ENCODE measurements around the gene SETD6.
A peak's percentile ranks its signal among the peaks of the same experiment; 100 is the strongest.

Gene SETD6

DNA sequence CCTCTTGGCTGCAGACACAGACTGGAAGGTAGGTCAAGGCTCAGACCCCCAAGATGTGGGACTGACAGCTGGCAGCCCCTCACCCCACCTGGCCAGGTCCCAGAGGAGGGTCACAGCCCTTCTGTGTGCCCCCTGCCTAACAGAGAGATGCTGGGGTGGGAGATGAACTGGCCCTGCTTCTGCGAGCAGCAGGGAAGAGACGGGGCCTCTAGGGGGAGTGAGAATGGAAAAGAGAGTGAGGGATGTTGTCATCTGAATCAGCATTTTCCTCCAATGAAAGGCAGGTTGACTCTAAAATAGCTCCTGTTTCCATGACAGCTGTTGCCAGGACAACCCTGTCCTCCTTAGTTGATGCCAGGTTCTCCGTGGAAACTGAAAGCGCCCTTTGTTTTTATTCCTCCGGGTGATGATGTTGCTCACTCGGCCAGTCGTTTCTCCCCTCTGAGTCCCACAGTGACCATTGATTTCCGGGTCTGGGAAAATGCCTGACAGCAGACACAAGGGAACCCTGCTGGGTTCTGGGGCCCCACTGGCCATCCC is 20.3 kb upstream of the SETD6 start:
- DNase-seq = peak; percentile 91

DNA sequence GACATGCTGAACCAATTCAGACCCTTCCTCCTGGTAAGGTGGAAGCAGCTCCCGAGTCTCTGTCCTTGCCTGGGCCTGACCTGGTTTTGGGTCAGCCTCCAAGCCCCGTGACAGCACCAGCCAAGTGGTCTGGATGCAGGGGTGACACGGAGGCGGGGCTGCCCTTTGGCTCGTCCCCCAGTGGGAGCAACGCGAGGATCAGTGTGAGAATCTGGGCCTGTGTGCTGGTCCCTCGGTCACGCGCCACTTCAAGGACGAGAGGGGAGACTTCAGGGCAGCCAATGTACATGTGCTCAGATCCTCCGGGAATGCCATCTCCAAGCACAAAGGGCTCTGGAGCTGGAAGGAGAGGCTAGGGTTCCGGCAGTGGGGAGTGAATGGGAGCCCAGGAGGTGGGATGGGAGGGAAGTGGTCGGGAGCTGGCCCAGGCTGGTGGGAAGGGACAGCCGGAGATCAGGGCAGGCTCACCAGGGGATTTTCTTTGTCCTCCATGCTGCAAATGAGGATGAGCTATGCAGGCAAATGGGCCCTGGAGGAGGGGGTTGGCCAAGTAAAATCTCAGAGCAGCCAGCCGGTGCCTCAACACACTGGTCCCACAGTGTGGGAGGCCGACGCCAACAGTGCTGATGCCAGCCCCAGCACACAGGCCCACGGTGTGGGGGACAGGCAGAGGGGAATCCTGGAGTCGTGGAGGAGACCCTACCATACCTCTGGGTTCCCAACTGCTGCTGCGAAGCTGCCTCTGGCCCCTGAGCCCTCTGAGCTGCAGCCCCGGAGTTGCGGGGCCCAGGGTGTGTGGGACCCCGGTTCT is 19.6 kb upstream of the SETD6 start:
- DNase-seq = peak; percentile 27

- no peak for DNase-seq
Observed at GRCh38 chr16:58497468-58497867, 17.8 kb upstream of the SETD6 start.

- DNase-seq = no peak
Observed at GRCh38 chr16:58497935-58498334, 17.4 kb upstream of the SETD6 start.

DNA sequence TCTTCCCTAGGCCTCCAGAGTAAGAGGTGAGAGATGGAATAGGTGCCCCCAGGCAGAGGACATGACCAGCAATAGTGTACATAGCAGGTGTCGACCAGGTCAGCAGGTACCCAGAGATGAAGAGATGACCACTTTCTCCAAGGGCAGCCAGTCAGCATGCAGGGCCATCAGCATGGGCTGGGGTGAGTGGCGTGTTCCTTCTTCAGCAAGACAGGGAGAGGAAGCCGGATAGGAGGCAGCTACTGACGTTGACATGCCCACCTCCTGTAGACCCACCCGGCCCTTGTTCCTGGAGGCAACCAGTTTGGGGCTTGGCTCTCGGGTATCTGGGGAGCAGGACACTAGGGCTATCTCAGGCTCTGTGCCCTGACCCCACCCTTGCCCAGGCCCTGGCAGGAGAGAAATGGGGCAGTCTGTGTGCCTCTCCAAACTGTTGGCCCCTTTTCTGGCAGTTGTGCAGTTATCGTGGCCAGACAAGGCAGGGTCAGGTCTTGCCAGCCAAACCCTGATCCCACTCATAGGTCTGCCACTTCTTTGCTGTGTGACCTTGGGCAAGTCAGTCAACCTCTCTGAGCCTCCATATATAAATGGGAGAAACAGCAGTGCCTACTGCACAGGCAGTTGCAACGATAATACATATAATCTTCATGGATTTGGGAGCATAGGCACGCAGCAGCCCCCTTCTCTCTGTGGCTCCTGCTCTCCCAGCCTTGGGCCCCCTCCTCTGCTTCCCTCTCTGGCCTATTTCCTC is 16.8 kb upstream of the SETD6 start:
- no peak for DNase-seq

DNA sequence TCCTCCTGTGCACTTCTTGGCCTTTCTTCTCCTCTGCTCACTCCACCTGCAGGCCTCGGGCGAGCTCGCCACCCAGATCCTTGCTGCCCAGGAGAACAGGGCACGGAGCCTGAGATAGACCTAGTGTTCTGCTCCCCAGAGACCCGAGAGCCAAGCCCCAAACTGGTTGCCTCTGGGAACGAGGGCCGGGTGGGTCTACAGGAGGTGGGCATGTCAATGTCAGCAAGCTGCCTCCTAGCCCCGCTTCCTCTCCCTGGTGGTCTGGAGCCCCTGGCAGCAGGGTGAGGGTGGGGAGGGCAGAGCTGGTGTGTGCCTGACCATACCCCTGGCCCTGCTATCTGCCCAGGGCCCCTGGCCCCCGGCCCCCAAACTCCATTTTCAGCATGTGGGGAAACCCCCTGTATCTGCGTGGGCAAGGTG is 16.2 kb upstream of the SETD6 start:
- DNase-seq = no peak

- DNase-seq = peak; percentile 86
Observed at GRCh38 chr16:58499615-58500351, 15.5 kb upstream of the SETD6 start, which contains the start of gene NDRG4. Gene NDRG4, plus strand, starts transcription at chr16:58500143. Its CDS starts 106 bp downstream, at chr16:58500249.

GRCh38 chr16:58500430-58501241 is 14.7 kb upstream of the SETD6 start:
- DNase-seq = peak; percentile 20

- DNase-seq = no peak
Observed at GRCh38 chr16:58501242-58502131, 13.8 kb upstream of the SETD6 start.

GRCh38 chr16:58502217-58502921 is 12.9 kb upstream of the SETD6 start:
- DNase-seq = no peak

DNA sequence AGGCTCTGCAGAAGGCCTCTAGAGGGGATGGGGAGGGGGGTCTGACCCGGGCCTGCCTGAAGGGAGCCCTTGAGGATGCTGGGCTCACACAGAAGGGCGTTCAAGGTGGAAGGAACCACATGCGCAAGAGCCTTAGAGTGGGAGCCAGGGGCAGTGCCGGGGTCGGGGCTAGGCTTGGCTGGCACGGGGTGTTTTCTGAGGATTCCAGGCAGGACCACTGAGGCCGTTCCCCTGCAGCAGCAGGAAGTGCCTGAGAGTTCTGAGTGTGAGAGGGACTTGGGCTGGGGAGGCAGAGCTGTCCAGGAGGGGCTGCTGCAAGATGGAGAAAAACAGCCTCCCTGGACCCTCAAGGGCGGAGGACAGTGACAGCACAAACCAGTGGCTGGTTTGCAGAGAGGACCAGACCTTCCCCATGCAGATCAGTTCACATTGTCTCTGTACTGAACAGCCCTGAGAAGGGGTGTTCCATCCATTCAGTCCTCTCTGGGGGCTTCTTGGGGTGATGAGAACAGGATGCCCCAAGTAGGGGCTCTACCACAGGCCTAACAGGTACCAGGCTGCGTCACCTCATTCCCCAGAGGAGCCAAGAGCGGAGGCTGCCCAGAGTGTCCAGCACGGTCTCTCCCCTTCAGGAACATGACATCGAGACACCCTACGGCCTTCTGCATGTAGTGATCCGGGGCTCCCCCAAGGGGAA is 12.0 kb upstream of the SETD6 start:
- no peak for DNase-seq

- DNase-seq = no peak
Observed at GRCh38 chr16:58503863-58504688, 11.2 kb upstream of the SETD6 start.

- no peak for DNase-seq
Observed at GRCh38 chr16:58506241-58507194, 8.8 kb upstream of the SETD6 start.

DNA sequence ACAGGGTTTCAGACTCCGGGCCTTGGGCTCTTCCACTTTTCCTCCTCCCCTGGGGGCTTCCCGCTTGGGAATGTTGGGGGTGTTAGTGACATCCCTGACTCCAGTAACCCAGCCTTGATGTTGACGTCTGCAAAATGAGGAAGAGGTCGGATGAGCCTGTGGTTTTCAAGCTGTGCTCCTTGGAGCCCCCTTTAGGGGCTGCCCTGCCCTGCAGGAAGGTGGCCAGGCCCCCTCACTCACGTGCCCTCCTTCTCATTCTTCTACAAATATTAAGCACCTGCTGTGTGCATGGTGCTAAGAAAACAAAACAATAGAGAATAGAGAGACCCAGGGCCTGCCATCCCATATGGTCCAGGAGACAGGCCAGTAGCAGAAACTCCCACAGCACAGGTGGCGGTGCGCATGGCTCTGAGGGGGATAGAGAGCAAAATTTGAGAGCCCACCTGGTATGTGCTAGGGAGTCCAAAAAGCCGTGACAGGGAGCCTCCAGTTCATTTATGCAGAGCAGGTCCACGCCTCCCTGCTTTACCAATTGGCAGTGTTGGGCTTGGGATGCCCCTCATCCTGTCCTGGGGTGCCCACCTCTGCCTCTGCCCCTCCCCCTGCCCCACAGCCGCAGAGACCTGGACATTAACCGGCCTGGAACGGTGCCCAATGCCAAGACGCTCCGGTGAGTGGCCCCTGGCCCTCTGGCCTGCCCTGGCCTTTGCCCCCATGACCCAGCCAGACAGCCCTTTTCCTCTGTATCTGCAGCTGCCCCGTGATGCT is 7.9 kb upstream of the SETD6 start:
- no peak for DNase-seq

DNA sequence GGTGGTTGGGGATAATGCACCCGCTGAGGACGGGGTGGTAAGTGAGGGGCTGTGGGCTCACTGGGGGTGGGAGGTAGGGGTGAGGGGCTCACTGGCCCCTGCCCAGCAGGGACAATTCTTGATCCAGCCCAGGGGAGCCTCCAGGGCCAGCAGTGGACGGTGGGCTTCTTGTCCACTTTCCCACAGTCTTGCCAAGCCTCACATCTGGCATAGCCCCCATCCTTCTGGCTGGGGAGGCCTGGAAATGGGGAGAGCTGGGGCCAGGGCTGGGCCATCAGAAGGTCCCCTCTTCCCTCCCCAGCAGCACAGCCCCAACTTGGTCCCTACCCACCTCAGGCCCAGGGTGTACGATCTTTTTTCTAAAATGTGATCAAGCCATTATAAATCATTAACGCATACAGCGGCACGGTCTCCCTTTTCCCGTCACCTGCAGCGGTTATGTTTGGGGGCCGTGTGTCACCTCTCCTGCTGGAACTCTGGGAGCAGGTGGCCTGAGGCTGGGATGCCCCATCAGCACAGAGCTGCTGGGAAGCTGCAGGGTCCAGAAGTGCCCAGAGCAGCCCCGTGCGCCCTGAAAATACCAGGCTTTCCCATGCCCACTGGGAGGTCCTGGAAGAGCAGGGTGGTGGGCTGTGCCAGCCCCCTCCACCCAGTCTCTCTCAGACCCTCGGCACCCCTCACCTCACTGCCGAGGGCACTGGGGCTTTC is 7.2 kb upstream of the SETD6 start:
- DNase-seq = no peak

GRCh38 chr16:58508671-58509251 is 6.6 kb upstream of the SETD6 start:
- no peak for DNase-seq
